Fibroblast of lung (primary cell): ENCODE measurements around the gene OPN4. TPM values are rescaled to one million over a fixed set of nuclear protein-coding genes. Genes with fewer than 3 reads are reported as not detected.
A peak's percentile ranks its signal among the peaks of the same experiment; 100 is the strongest.

Experiments used
- DNase-seq, 2 donors: peaks; one replicate each; pipeline versions ENCODE4 v3.0.0 to v3.0.0-alpha.2; 2010; ENCODE audit warnings: low read depth in 2 of 2
- H2AFZ ChIP-seq: 2 replicates; pipeline ENCODE4 v1.5.1; 2012; ENCODE audit warnings: low read length, control low read depth, inconsistent platforms
- H3K27ac ChIP-seq: 2 replicates; pipeline ENCODE4 v1.5.1; 2011; ENCODE audit warnings: low read length, control low read depth; ENCODE audit not compliant: insufficient read depth
- H3K27me3 ChIP-seq: 2 replicates; pipeline ENCODE4 v1.5.1; 2011; ENCODE audit warnings: mild to moderate bottlenecking, low read length; ENCODE audit not compliant: control insufficient read depth, insufficient read depth
- H3K36me3 ChIP-seq: 2 replicates; pipeline ENCODE4 v1.5.1; 2011; ENCODE audit warnings: low read length; ENCODE audit not compliant: control insufficient read depth, insufficient read depth
- H3K4me1 ChIP-seq: 2 replicates; pipeline ENCODE4 v1.5.1; 2011; ENCODE audit warnings: low read length; ENCODE audit not compliant: control insufficient read depth, insufficient read depth; ENCODE audit errors: extremely low read depth
- H3K4me2 ChIP-seq: 2 replicates; pipeline ENCODE4 v1.5.1; 2011; ENCODE audit warnings: low read length, control low read depth; ENCODE audit not compliant: insufficient read depth; ENCODE audit errors: extremely low read depth
- H3K4me3 ChIP-seq, 4 experiments: fragments of 200-600 bp in 1 of 4; sonication (generic) in 1 of 4; replicated peaks in 1 of 4; 2 replicates each; pipeline ENCODE4 v1.5.1; 2011 to 2016; ENCODE audit warnings: low read length in 4 of 4, low read depth in 3 of 4, mild to moderate bottlenecking in 3 of 4, control low read depth in 2 of 4, inconsistent platforms in 1 of 4, mixed read lengths in 1 of 4; ENCODE audit not compliant: insufficient read depth in 1 of 4; ENCODE audit errors: control extremely low read depth in 1 of 4
- H3K79me2 ChIP-seq: 2 replicates; pipeline ENCODE4 v1.5.1; 2012; ENCODE audit warnings: mild to moderate bottlenecking, low read length, inconsistent platforms; ENCODE audit not compliant: control insufficient read depth, insufficient read depth
- H3K9ac ChIP-seq: 2 replicates; pipeline ENCODE4 v1.5.1; 2011; ENCODE audit warnings: mild to moderate bottlenecking, low read length, control low read depth; ENCODE audit not compliant: insufficient read depth
- H3K9me3 ChIP-seq: 2 replicates; pipeline ENCODE4 v1.5.1; 2012; ENCODE audit warnings: low read depth, low read length; ENCODE audit not compliant: control insufficient read depth, insufficient read depth
- H4K20me1 ChIP-seq: 2 replicates; pipeline ENCODE4 v1.5.1; 2011; ENCODE audit warnings: low read length; ENCODE audit not compliant: control insufficient read depth, insufficient read depth; ENCODE audit errors: extremely low read depth
- EZH2 ChIP-seq: IDR thresholded peaks from 2 replicates; pipeline ENCODE4 v1.5.1; 2012; ENCODE audit warnings: low read length, control low read depth, mild to moderate bottlenecking; ENCODE audit errors: missing control alignments
- polyA plus RNA-seq, 2 donors: library from polyadenylated mRNA; depleted of rRNA in 1 of 2; stranded (reverse) in 1 of 2; unstranded in 1 of 2; fragments of >200 nt; gene quantifications; 2 replicates each; pipeline ENCODE4 v1.2.1, GENCODE V29; 2011 to 2012; ENCODE audit warnings: missing spikeins in 1 of 2
- total RNA-seq: library from RNA; depleted of rRNA; stranded (reverse); fragments of >200 nt; gene quantifications from 2 replicates; pipeline ENCODE4 v1.2.1, GENCODE V29; 2014
- TF ChIP-seq, protein P1 (sequence below), 2 donors: IDR thresholded peaks in 1 of 2; conservative IDR thresholded peaks in 1 of 2; 1 replicate in 1 of 2; 2 replicates in 1 of 2; pipeline ENCODE4 v1.5.1; 2011 to 2012; ENCODE audit warnings: low read length in 2 of 2, control low read depth in 1 of 2, inconsistent platforms in 1 of 2, low read depth in 1 of 2, mild to moderate bottlenecking in 1 of 2

The OPN4 gene
- total and polyA plus RNA-seq, 2 donors (not counting 1 experiment from before 2014, with no cell fraction given): not detected

DNA sequence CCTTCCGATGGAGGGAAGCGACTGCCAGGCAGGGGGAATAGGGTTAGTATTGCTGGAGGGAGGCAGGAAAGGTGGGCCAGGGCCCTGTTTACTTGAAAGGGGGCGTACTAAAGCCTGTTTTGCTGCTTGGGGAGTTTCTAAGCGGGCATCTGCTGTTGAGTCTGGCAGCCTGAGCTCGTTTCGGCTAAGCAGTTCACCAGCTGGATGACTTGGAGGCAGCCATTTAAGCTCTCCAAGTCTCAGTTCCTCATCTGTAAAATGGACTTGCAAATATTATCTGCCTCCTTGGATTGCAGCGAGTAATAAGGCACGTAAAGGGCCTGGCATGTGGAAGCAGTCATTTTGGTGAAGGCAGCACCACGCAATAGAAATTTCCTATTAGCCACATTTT lies 58.0 kb downstream of the OPN4 start:
- DNase-seq: peak; percentile 36 to 42
- Histone ChIP-seq H3K27me3 (no peaks in the 10 kb centered on the region), H3K4me2 (peak overlapping the region; percentile 30), H3K79me2 (no peaks in the 10 kb centered on the region), H3K27ac (peak overlapping the region; percentile 66), H4K20me1 (no peaks in the 10 kb centered on the region), H3K9me3 (no peaks in the 10 kb centered on the region), H2AFZ (peak overlapping the region; percentile 88), H3K9ac (peak overlapping the region; percentile 64), H3K36me3 (no peaks in the 10 kb centered on the region), H3K4me1 (no peaks in the 10 kb centered on the region), H3K4me3 (peak overlapping the region; percentile 48 to 67 (median 56))
- TF ChIP-seq EZH2: no peak
- TF ChIP-seq, protein P1, sequence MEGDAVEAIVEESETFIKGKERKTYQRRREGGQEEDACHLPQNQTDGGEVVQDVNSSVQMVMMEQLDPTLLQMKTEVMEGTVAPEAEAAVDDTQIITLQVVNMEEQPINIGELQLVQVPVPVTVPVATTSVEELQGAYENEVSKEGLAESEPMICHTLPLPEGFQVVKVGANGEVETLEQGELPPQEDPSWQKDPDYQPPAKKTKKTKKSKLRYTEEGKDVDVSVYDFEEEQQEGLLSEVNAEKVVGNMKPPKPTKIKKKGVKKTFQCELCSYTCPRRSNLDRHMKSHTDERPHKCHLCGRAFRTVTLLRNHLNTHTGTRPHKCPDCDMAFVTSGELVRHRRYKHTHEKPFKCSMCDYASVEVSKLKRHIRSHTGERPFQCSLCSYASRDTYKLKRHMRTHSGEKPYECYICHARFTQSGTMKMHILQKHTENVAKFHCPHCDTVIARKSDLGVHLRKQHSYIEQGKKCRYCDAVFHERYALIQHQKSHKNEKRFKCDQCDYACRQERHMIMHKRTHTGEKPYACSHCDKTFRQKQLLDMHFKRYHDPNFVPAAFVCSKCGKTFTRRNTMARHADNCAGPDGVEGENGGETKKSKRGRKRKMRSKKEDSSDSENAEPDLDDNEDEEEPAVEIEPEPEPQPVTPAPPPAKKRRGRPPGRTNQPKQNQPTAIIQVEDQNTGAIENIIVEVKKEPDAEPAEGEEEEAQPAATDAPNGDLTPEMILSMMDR (conservative IDR thresholded peaks at IDR 0.05 in 1 of 2, IDR thresholded peaks at IDR 0.05 in 1 of 2; ENCODE audit: low read depth in 1 of 2, low read length in 2 of 2): no peak

DNA sequence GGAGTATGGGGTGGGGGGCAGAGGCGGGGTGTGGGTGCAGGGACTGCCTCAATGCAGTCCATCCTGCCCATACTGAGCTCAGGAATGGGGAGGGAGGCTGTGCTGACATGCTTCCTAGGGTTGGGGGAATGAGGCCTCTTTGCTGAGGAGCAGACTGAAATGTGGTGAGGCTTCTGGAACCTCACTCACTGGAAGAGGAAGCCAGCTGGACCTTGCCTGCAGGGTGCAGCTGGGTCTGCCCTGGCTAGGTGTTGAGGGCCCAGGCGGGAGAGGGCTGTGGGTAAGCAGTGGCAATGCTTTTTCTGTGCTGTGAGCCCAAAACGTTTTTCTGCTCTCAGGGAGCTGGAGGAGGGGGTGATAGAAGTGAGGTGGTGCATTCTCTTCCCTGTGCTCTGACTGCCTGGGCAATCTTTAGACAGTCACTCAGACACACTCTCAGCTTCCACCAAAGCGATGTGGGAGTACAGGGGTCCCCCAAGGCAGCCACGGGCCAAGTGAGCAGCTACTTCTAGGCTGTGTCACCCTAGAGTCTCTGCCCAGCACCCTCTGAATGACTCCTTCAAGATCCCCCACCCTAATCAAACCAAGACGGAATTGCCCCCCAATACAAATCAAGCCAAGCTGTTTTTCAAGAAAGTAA lies 60.9 kb downstream of the OPN4 start:
- Histone ChIP-seq H3K27ac (no peak overlapping the region), H3K4me1 (no peaks in the 10 kb centered on the region), H3K79me2 (no peaks in the 10 kb centered on the region), H2AFZ (no peak overlapping the region), H3K27me3 (no peaks in the 10 kb centered on the region), H3K36me3 (no peaks in the 10 kb centered on the region), H3K9me3 (no peaks in the 10 kb centered on the region), H3K4me2 (no peak overlapping the region), H4K20me1 (no peaks in the 10 kb centered on the region), H3K4me3 (no peak overlapping the region), H3K9ac (no peak overlapping the region)
- TF ChIP-seq EZH2: no peak
- TF ChIP-seq, protein P1 (conservative IDR thresholded peaks at IDR 0.05 in 1 of 2, IDR thresholded peaks at IDR 0.05 in 1 of 2; ENCODE audit: low read depth in 1 of 2, low read length in 2 of 2): no peak
- DNase-seq: no peak

DNA sequence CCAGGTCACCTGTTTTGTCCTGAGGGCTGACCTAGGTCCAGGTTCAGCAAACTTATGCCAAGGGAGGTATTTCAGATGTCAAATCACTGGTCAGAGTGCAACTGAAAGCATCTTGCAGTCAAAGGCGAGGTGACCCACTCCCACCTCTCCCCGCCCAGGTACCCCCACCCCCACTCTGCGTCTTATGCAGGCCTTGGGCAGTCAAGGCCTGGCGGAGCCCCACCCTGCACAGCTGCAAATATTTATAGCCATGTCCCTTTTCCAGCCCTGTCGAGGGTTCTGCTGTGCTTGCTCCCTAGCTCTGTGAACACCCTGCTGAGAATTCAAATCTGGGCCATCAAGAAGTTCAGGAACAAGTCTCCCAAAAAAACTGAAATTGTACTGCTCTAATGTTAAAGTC lies 61.5 kb downstream of the OPN4 start:
- Histone ChIP-seq H3K4me1 (no peaks in the 10 kb centered on the region), H3K9ac (no peak overlapping the region), H3K27ac (no peak overlapping the region), H2AFZ (no peak overlapping the region), H3K9me3 (no peaks in the 10 kb centered on the region), H3K27me3 (no peaks in the 10 kb centered on the region), H3K36me3 (no peaks in the 10 kb centered on the region), H3K4me3 (no peak overlapping the region), H3K79me2 (no peaks in the 10 kb centered on the region), H4K20me1 (no peaks in the 10 kb centered on the region), H3K4me2 (no peak overlapping the region)
- no peak for DNase-seq
- no peak for TF ChIP-seq EZH2
- TF ChIP-seq, protein P1 (conservative IDR thresholded peaks at IDR 0.05 in 1 of 2, IDR thresholded peaks at IDR 0.05 in 1 of 2; ENCODE audit: low read depth in 1 of 2, low read length in 2 of 2): no peak

Other genes with a start within 250 kb of the OPN4 start
- gene WAPL, start 132.8 kb upstream of the OPN4 start, total RNA-seq: 45.7 and 50.4 TPM in 2 replicates
- gene WAPL, start 132.8 kb upstream of the OPN4 start, polyA plus RNA-seq: 22.0 and 24.6 TPM in 2 replicates
- under 0.01 TPM in 2 replicates for gene LDB3, start 14.0 kb downstream of the OPN4 start, total RNA-seq
- gene LDB3, start 14.0 kb downstream of the OPN4 start, polyA plus RNA-seq: 0.20 TPM in 1 of 2 replicates, not detected in the other
- 53.7 and 61.8 TPM in 2 replicates for gene BMPR1A, start 102.1 kb downstream of the OPN4 start, total RNA-seq
- 49.1 and 52.8 TPM in 2 replicates for gene BMPR1A, start 102.1 kb downstream of the OPN4 start, polyA plus RNA-seq